ENCODE data around the gene DECR2. TPM values are rescaled to one million over a fixed set of nuclear protein-coding genes. Genes with fewer than 3 reads are reported as not detected.

The DECR2 gene
- total and polyA plus RNA-seq, 8 donors: 5.8 to 149 (median 21.7) TPM

DNA sequence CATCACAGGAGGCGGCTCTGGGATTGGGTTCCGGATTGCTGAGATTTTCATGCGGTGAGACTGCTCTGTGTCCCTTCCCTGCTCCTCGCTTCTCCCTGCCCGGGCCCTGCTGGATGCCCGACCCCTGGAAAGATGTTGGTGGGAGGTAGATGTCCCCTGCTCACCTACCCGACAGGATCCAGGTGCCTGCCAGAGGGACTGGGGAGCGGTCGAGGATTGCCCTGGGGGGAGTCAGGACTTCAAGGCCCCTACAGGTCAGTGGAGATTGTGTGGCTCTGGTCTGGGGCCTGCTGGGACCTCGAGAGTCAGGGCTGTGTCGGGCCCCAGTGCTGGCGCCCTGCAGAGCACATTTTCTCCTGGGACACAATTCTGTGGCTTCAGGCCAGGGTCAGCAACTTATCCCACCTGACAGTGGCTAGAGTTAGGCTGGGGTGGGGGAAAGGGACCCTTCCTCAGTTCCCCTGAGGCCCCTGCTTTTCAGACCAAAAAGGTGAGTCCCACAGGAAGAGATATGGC is 3.3 kb downstream of the DECR2 start:
- peaks cover 0 to 25% (median 16%) of the 10 kb centered on the region in 4 donors for H3K36me3 ChIP-seq
- peaks cover 7 to 26% (median 19%) of the 10 kb centered on the region in 4 donors for H3K4me1 ChIP-seq
- H3K27me3 ChIP-seq: no peaks in the 10 kb centered on the region
- TF ChIP-seq POLR2A (IDR thresholded peaks at IDR 0.05) (no peak), CTCF (IDR thresholded peaks at IDR 0.05) (no peak), EP300 (IDR thresholded peaks at IDR 0.05) (no peak), POLR2AphosphoS5 (IDR thresholded peaks at IDR 0.05) (no peak)
- H3K27ac ChIP-seq: no peak overlapping the region
- H3K4me3 ChIP-seq: no peak overlapping the region
- 81 to 92% (median 89%) methylated on average over 9 to 12 of the region's 12 CpGs for WGBS, 5 donors
- intact Hi-C loops (cut with DNase I; ENCODE audit: low total_unique reads): no loop called here
- no peaks in the 10 kb centered on the region for H3K9me3 ChIP-seq
- no peak for DNase-seq

DNA sequence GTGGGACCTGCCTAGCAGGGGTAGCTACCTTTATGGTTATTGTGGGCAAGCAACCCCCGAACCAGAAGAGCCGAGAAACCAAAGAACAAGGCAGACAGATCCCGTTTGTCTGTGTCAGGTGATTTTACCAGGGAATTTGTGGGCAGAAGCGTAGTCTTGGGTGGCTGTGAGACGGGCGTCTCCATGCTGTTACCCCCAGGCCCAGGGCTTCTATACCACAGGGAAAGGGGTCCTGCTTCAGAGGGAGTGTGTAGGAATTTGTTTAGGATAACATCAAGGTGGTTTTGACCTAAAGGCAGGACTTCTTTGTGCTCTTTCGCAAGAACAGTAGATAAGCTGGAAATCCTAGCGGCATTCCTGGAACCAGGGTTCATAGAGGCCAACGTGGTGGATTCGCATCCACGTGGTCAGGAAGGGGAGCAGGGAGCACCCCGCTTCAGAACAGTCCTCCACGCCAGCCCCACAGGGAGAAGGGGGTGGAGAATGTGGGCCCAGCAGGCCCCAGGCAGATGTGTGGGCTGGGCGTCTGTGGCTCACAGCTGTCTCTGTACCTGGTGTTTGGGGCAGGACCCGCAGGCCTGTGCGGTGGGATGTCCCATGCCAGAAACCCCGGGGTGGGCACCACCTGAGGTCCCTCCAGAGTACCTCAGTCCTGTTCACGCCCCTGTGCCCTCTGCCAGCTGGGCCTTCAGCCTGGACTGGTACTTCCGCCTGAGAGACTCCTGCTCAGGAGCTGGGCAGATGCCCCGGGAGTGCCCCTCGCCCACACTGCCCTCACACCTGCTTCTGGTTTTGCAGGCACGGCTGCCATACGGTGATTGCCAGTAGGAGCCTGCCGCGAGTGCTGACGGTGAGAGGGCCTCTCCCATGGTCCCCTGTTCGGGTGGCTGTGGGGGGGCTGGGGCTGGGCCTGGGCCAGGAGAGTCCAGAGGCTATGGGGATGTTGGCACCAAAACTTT is 4.1 kb downstream of the DECR2 start:
- intact Hi-C loops (cut with DNase I; ENCODE audit: low total_unique reads): no loop called here
- WGBS, 5 donors: 77 to 87% (median 78%) methylated on average over 23 to 27 of the region's 27 CpGs
- DNase-seq: no peak
- H3K4me1 ChIP-seq: peaks cover 2 to 18% (median 12%) of the 10 kb centered on the region in 4 donors
- TF ChIP-seq CTCF (IDR thresholded peaks at IDR 0.05) (no peak), POLR2AphosphoS5 (IDR thresholded peaks at IDR 0.05) (no peak), EP300 (IDR thresholded peaks at IDR 0.05) (no peak), POLR2A (IDR thresholded peaks at IDR 0.05) (no peak)
- no peak overlapping the region for H3K27ac ChIP-seq
- peaks cover 3 to 30% (median 24%) of the 10 kb centered on the region in 4 donors for H3K36me3 ChIP-seq
- no peaks in the 10 kb centered on the region for H3K9me3 ChIP-seq
- no peaks in the 10 kb centered on the region for H3K27me3 ChIP-seq
- H3K4me3 ChIP-seq: no peak overlapping the region

DNA sequence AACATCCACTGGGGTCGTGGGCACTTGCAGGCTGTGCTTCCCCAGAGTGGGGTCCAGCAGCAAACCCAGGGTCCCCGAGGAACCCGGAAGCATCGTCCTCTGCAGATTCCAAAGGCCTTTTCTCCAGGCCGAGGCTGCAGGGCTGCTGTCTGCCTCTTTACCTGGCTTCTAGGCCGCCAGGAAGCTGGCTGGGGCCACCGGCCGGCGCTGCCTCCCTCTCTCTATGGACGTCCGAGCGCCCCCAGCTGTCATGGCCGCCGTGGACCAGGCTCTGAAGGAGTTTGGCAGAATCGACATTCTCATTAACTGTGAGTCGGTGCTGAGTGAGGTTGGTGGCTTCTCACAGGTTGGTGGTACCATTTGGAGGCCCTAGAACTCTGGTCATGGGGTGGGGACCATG is 5.6 kb downstream of the DECR2 start:
- H3K4me1 ChIP-seq: peaks cover 0 to 12% (median 7%) of the 10 kb centered on the region in 4 donors
- 83 to 90% (median 89%) methylated on average over 10 to 16 of the region's 16 CpGs for WGBS, 5 donors
- no peak for DNase-seq
- no peak overlapping the region for H3K4me3 ChIP-seq
- intact Hi-C loops (cut with DNase I; ENCODE audit: low total_unique reads): no loop called here
- no peaks in the 10 kb centered on the region for H3K9me3 ChIP-seq
- H3K36me3 ChIP-seq: peaks cover 11 to 45% (median 38%) of the 10 kb centered on the region in 4 donors
- H3K27ac ChIP-seq: no peak overlapping the region
- TF ChIP-seq CTCF (IDR thresholded peaks at IDR 0.05): no peak
- no peak for TF ChIP-seq POLR2A (IDR thresholded peaks at IDR 0.05)
- no peak for TF ChIP-seq EP300 (IDR thresholded peaks at IDR 0.05)
- TF ChIP-seq POLR2AphosphoS5 (IDR thresholded peaks at IDR 0.05): no peak
- no peaks in the 10 kb centered on the region for H3K27me3 ChIP-seq

DNA sequence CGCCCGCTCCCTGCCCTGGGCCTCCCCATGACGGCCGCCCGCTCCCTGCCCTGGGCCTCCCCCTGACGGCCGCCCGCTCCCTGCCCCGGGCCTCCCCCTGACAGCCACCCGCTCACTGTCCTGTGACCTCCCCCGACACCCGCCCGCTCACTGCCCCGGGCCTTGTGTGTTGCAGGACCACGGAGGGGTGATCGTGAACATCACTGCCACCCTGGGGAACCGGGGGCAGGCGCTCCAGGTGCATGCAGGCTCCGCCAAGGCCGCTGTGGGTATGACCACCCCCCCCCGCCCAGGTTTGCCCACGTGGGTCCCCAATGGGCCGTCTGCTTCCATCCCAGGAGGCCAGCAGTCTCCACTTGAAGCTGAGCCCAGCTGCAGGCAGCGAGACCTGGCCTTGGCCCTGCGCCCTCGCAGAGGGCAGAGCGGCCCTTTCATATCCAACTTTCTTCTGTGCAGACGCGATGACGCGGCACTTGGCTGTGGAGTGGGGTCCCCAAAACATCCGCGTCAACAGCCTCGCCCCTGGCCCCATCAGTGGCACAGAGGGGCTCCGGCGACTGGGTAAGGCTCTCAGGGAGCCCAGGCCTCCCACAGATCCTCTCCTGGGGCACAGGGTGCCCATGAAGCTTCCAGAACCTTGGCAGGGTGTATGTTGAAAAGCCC is 9.0 kb downstream of the DECR2 start:
- Histone ChIP-seq H3K4me3 (no peak overlapping the region), H3K9me3 (no peaks in the 10 kb centered on the region), H3K36me3 (peaks cover 11 to 45% (median 38%) of the 10 kb centered on the region in 4 donors), H3K27ac (no peak overlapping the region), H3K4me1 (no peaks in the 10 kb centered on the region), H3K27me3 (no peaks in the 10 kb centered on the region)
- intact Hi-C loops (cut with DNase I; ENCODE audit: low total_unique reads): no loop called here
- DNase-seq: no peak
- WGBS, 5 donors: 90 to 99% (median 93%) methylated on average over 21 to 36 of the region's 36 CpGs
- TF ChIP-seq EP300 (IDR thresholded peaks at IDR 0.05) (no peak), POLR2AphosphoS5 (IDR thresholded peaks at IDR 0.05) (no peak), CTCF (IDR thresholded peaks at IDR 0.05) (no peak), POLR2A (IDR thresholded peaks at IDR 0.05) (no peak)

All from stomach (tissue), 9 donors.